ENCODE measurements around the gene INSL6. TPM values are rescaled to one million over a fixed set of nuclear protein-coding genes. Genes with fewer than 3 reads are reported as not detected.

INSL6 gene
- polyA plus RNA-seq, 1 of the 3 experiments (the other 2 are of a cell fraction) = not detected

- no peaks in the 10 kb centered on the region for H3K9me3 ChIP-seq
- H3K9ac ChIP-seq = no peak overlapping the region
- no peaks in the 10 kb centered on the region for H3K9me2 ChIP-seq
- TF ChIP-seq RXRA (IDR thresholded peaks at IDR 0.05; ENCODE audit: borderline replicate concordance, low read depth) (no peak), NRF1 (IDR thresholded peaks at IDR 0.05; ENCODE audit: low read depth, low read length) (no peak), EP300 (IDR thresholded peaks at IDR 0.05; ENCODE audit: borderline replicate concordance in 1 of 2, low read depth in 1 of 2, low read length in 1 of 2) (no peak), FOSL2 (IDR thresholded peaks at IDR 0.05; ENCODE audit: borderline replicate concordance, low read depth) (no peak), RCOR1 (IDR thresholded peaks at IDR 0.05; ENCODE audit: low read length) (no peak), CHD2 (IDR thresholded peaks at IDR 0.05; ENCODE audit: low read length, partially characterized antibody) (no peak), TEAD4 (IDR thresholded peaks at IDR 0.05; ENCODE audit: borderline replicate concordance, insufficient read depth) (no peak), MEF2A (IDR thresholded peaks at IDR 0.05; ENCODE audit: borderline replicate concordance, low read depth) (no peak), JUND (IDR thresholded peaks at IDR 0.05) (no peak), EZH2phosphoT487 (IDR thresholded peaks at IDR 0.05; ENCODE audit: borderline replicate concordance, low read depth) (no peak), IRF3 (IDR thresholded peaks at IDR 0.05; ENCODE audit: low read depth, low read length) (no peak)
- TF ChIP-seq, protein P1, sequence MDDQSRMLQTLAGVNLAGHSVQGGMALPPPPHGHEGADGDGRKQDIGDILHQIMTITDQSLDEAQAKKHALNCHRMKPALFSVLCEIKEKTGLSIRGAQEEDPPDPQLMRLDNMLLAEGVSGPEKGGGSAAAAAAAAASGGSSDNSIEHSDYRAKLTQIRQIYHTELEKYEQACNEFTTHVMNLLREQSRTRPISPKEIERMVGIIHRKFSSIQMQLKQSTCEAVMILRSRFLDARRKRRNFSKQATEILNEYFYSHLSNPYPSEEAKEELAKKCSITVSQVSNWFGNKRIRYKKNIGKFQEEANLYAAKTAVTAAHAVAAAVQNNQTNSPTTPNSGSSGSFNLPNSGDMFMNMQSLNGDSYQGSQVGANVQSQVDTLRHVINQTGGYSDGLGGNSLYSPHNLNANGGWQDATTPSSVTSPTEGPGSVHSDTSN (IDR thresholded peaks at IDR 0.05) = no peak
- TF ChIP-seq, protein P2, sequence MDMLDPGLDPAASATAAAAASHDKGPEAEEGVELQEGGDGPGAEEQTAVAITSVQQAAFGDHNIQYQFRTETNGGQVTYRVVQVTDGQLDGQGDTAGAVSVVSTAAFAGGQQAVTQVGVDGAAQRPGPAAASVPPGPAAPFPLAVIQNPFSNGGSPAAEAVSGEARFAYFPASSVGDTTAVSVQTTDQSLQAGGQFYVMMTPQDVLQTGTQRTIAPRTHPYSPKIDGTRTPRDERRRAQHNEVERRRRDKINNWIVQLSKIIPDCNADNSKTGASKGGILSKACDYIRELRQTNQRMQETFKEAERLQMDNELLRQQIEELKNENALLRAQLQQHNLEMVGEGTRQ (IDR thresholded peaks at IDR 0.05; ENCODE audit: borderline replicate concordance, low read depth, low read length) = no peak
- TF ChIP-seq, protein P3, sequence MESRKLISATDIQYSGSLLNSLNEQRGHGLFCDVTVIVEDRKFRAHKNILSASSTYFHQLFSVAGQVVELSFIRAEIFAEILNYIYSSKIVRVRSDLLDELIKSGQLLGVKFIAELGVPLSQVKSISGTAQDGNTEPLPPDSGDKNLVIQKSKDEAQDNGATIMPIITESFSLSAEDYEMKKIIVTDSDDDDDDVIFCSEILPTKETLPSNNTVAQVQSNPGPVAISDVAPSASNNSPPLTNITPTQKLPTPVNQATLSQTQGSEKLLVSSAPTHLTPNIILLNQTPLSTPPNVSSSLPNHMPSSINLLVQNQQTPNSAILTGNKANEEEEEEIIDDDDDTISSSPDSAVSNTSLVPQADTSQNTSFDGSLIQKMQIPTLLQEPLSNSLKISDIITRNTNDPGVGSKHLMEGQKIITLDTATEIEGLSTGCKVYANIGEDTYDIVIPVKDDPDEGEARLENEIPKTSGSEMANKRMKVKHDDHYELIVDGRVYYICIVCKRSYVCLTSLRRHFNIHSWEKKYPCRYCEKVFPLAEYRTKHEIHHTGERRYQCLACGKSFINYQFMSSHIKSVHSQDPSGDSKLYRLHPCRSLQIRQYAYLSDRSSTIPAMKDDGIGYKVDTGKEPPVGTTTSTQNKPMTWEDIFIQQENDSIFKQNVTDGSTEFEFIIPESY (IDR thresholded peaks at IDR 0.05; ENCODE audit: borderline replicate concordance, low read depth) = no peak
- H3K27me3 ChIP-seq (ENCODE audit: insufficient read depth) = no peaks in the 10 kb centered on the region; the same call in 1 of the 2 replicates
- H3K4me1 ChIP-seq (ENCODE audit: control insufficient read depth in 1 of 2, insufficient read depth in 2 of 2, low read depth in 1 of 2, low read length in 1 of 2) = peaks cover 0 to 6% of the 10 kb centered on the region in 2 experiments; a peak in 1 of 4 replicates
- WGBS (ENCODE audit: low lambda C conversion rate) = 0% methylated on average over 1 of the region's 1 CpG
- no peak for DNase-seq
- H3K4me2 ChIP-seq = no peak overlapping the region
- H4K20me1 ChIP-seq (ENCODE audit: insufficient read depth) = no peaks in the 10 kb centered on the region
- CTCF ChIA-PET = interaction anchor here (1.0 to 3.2 kb wide), 3 partner anchors 10 to 221 kb away, joined by 3 to 29 read pairs (median 4); partner anchors contain the start of gene INSL6
- H3K36me3 ChIP-seq (replicated peaks in 1 of 2; ENCODE audit: control insufficient read depth in 1 of 2, insufficient read depth in 2 of 2, low read length in 1 of 2) = no peaks in the 10 kb centered on the region
- no peaks in the 10 kb centered on the region for H3K79me2 ChIP-seq (ENCODE audit: insufficient read depth)
- no peak overlapping the region for H2AFZ ChIP-seq (ENCODE audit: low read depth)
- no peak overlapping the region for H3K27ac ChIP-seq (ENCODE audit: low read depth in 2 of 2, low read length in 1 of 2)
- no peak overlapping the region for H3K4me3 ChIP-seq (ENCODE audit: low read depth in 2 of 2, low read length in 1 of 2)
- H3F3A ChIP-seq (replicated peaks; ENCODE audit: insufficient read depth) = no peaks in the 10 kb centered on the region
- POLR2A ChIA-PET = no interaction called here
Observed at GRCh38 chr9:5195463-5195862, 10.0 kb upstream of the INSL6 start.
